Bronchial epithelial cell (primary cell): ENCODE data around the gene NQO2. TPM values are rescaled to one million over a fixed set of nuclear protein-coding genes. Genes with fewer than 3 reads are reported as not detected.

Source experiments
- DNase-seq: peaks from one replicate; pipeline ENCODE4 v3.0.0-alpha.2; 2010; ENCODE audit warnings: low read depth
- FAIRE-seq: peaks from 2 replicates; lab custom pipeline; 2011; peaks lifted over from hg19 to GRCh38; lab: Jason Lieb, UNC
- H3K27me3 ChIP-seq: 2 replicates; pipeline ENCODE4 v1.5.1; 2011; ENCODE audit warnings: low read length; ENCODE audit not compliant: control insufficient read depth, insufficient read depth
- H3K36me3 ChIP-seq: 2 replicates; pipeline ENCODE4 v1.5.1; 2011; ENCODE audit warnings: low read length; ENCODE audit not compliant: control insufficient read depth, insufficient read depth
- H3K4me3 ChIP-seq: 2 replicates; pipeline ENCODE4 v1.5.1; 2011; ENCODE audit warnings: mild to moderate bottlenecking, low read depth, low read length, control low read depth
- total RNA-seq: library from RNA; depleted of rRNA; stranded (reverse); fragments of >200 nt; gene quantifications from 2 replicates; pipeline ENCODE4 v1.2.1, GENCODE V29; 2014
- TF ChIP-seq, protein P1 (sequence below): IDR thresholded peaks from 2 replicates; pipeline ENCODE4 v1.5.1; 2011; ENCODE audit warnings: mild to moderate bottlenecking, moderate library complexity, low read length, control low read depth, inconsistent platforms; ENCODE audit not compliant: insufficient read depth, severe bottlenecking

The NQO2 gene
- total RNA-seq, 1 donor from 2014 or later: 20.5 TPM

DNA sequence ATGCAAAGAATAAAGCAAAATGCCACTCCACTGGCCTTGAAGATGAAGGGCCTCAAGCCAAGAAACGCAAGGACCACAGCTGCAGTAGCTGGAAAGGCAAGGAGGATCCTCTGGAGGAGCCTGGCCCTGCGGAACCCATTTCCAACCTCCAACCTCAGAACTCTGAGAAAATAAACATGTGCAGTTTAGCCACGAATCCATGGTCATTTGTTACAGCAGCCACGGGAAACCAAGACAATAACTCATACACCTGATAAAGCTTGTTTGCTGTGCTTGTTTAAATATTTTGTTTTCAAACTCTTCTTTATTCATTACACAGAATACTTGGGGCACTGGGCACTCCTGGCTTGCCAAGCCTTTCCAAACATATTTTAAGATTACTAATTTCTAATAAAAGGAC lies 38.8 kb upstream of the NQO2 start:
- Histone ChIP-seq H3K4me3 (no peak overlapping the region), H3K27me3 (no peaks in the 10 kb centered on the region), H3K36me3 (peaks cover 2% of the 10 kb centered on the region)
- DNase-seq (no peak), FAIRE-seq (no peak)
- TF ChIP-seq, protein P1, sequence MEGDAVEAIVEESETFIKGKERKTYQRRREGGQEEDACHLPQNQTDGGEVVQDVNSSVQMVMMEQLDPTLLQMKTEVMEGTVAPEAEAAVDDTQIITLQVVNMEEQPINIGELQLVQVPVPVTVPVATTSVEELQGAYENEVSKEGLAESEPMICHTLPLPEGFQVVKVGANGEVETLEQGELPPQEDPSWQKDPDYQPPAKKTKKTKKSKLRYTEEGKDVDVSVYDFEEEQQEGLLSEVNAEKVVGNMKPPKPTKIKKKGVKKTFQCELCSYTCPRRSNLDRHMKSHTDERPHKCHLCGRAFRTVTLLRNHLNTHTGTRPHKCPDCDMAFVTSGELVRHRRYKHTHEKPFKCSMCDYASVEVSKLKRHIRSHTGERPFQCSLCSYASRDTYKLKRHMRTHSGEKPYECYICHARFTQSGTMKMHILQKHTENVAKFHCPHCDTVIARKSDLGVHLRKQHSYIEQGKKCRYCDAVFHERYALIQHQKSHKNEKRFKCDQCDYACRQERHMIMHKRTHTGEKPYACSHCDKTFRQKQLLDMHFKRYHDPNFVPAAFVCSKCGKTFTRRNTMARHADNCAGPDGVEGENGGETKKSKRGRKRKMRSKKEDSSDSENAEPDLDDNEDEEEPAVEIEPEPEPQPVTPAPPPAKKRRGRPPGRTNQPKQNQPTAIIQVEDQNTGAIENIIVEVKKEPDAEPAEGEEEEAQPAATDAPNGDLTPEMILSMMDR: no peak

DNA sequence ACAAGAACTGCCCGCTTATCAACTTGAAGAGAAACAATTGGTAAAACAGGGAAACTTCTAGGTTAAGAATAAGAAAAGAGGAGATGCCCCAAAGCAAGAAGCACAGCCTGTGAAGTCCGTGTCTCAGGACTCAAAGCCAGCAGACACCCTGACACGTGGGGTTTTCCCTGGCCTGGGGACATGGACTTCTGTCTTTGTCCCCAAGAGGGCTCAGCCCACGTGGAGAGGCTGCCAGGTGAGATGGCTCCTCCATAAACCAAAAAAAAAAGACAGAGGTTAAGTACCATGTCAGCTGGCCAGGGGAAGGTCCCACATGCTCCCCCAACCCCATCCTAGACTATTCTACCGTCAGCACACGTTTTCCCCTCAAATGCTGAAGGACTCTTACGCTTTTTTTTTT lies 38.2 kb upstream of the NQO2 start:
- Histone ChIP-seq H3K4me3 (no peak overlapping the region), H3K36me3 (no peaks in the 10 kb centered on the region), H3K27me3 (no peaks in the 10 kb centered on the region)
- no peak for DNase-seq
- TF ChIP-seq, protein P1: no peak
- no peak for FAIRE-seq

DNA sequence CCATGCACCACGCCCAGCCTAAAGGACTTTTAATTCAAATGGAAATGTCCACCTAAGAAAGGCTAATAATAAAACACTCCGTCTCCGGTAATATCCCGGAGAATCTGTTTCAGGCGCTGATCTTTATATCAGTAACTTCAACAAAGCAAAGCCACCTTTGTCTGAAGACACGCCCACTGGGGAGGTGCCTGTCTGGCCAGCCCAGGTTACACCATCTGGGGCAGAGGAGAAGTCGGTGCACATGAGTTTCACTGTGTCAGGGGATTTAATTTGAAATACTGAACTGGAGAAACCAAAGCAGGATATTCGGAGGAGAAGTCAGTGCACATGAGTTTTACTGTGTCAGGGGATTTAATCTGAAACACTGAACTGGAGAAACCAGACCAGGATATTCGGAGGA lies 37.7 kb upstream of the NQO2 start:
- no peak for DNase-seq
- Histone ChIP-seq H3K36me3 (no peaks in the 10 kb centered on the region), H3K4me3 (no peak overlapping the region), H3K27me3 (no peaks in the 10 kb centered on the region)
- TF ChIP-seq, protein P1: no peak
- FAIRE-seq: no peak

DNA sequence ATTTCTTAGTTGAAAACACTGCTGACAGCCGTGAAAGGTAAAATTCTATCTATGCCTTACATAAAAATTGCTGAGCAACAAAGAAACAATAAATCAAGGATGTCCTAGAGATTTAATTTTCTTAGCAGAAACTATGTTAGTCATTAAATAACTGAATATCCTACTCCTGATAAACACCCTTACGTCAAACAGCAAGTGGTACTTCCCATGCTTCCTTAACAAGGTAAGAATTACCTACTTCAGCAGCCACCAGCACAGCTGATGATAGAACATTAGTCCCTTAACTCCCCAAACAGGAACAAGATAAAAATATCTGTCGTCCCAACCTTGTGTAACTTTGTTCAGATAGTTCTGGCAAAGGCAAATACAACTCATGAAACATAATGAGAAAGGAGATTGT lies 37.1 kb upstream of the NQO2 start:
- Histone ChIP-seq H3K27me3 (no peaks in the 10 kb centered on the region), H3K4me3 (no peak overlapping the region), H3K36me3 (no peaks in the 10 kb centered on the region)
- FAIRE-seq: no peak
- TF ChIP-seq, protein P1: no peak
- DNase-seq: no peak

DNA sequence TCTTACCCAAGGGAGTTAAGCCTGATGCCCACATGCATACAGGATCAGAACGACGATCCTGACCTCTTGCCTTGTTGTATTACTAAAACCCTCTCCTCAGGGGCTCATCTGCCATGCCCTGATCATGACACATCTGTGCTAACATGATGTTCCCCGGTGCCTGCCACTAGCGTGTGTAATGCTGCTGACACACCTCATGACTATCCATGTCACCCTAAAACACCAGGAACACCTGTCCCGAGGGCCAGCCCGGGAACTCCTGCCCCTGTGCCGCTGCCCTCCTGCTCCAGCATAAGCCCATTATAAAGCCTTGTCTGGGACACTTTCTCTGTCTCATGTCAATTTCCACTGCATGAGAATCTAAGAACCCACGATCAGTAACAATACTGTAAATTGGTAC lies 35.9 kb upstream of the NQO2 start:
- no peak overlapping the region for H3K4me3 ChIP-seq
- DNase-seq (no peak), FAIRE-seq (no peak)
- TF ChIP-seq, protein P1: no peak
- no peaks in the 10 kb centered on the region for H3K36me3 ChIP-seq
- no peaks in the 10 kb centered on the region for H3K27me3 ChIP-seq

DNA sequence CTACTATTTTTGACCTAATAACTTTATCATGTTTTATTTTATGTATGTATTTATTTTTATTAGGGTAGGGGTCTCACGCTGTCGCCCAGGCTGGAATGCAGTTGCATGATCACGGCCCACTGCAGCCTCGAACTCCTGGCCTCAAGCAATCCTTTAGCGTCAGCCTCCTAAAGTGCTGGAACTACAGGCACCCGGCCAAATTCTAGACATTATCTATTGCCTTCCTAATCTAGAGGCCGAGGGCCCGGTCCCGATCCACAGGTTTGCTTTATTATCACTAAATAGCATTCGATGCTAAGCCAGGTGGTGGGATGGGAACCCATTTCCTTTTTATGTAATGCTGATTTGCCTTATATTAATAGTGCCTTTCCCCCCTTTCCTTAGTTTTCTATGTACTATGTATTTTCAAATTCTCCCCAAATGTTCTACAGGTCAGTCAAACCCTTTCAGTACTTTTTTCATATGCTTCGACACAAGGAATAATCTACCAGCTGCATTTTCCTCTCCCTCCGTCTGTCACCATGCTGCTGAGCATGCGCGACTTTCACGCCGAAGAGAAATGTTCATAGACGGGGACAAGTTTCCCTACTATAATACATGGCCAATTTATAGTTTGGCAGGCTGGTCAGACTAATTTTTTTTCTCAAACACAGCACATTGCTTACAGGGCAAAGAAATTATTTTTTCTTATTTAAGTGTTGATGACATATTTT lies 34.7 kb upstream of the NQO2 start:
- TF ChIP-seq, protein P1: no peak
- H3K4me3 ChIP-seq: no peak overlapping the region
- DNase-seq (no peak), FAIRE-seq (no peak)
- H3K36me3 ChIP-seq: no peaks in the 10 kb centered on the region
- no peaks in the 10 kb centered on the region for H3K27me3 ChIP-seq
